HG03378 (cell line): Measurements from ENCODE around the gene TAOK2.
"Not testable (repeated sequence)": the region's sequence is repeated elsewhere in the genome, so short reads cannot be mapped to it uniquely, and the experiment has no call there.

Source experiments
- ATAC-seq: cut with Tn5 transposase; IDR thresholded peaks from one replicate; pipeline ENCODE4 v1.9.1; 2021; ENCODE audit warnings: mild to moderate bottlenecking, moderate library complexity; ENCODE audit not compliant: unreplicated experiment

Gene TAOK2

GRCh38 chr16:29973384-29974246 lies at the start of gene TAOK2:
TAOK2 (plus strand) TSS chr16:29973868; CDS start chr16:29977773, 3,905 bp downstream.
- ATAC-seq: peak; percentile 76

- ATAC-seq: no peak
Measured at GRCh38 chr16:29925105-29925756, 48.4 kb upstream of the TAOK2 start.

GRCh38 chr16:29925781-29926710 lies 47.6 kb upstream of the TAOK2 start, which contains the start of gene KCTD13:
KCTD13 (minus strand) TSS chr16:29926226; CDS start chr16:29926033, 193 bp downstream.
- ATAC-seq: peak; percentile 61

GRCh38 chr16:29926711-29927052 lies 47.0 kb upstream of the TAOK2 start:
- ATAC-seq: peak; percentile 20

GRCh38 chr16:29927070-29927905 lies 46.4 kb upstream of the TAOK2 start:
- no peak for ATAC-seq

GRCh38 chr16:29931750-29932149 lies 41.9 kb upstream of the TAOK2 start:
- ATAC-seq: not testable (repeated sequence)

- ATAC-seq: no peak
Measured at GRCh38 chr16:29940656-29941055, 33.0 kb upstream of the TAOK2 start.

GRCh38 chr16:29943846-29944799 lies 29.5 kb upstream of the TAOK2 start:
- no peak for ATAC-seq

- no peak for ATAC-seq
Measured at GRCh38 chr16:29947897-29948296, 25.8 kb upstream of the TAOK2 start.

GRCh38 chr16:29950806-29951461 lies 22.7 kb upstream of the TAOK2 start:
- no peak for ATAC-seq

- ATAC-seq: no peak
Measured at GRCh38 chr16:29951625-29952365, 21.9 kb upstream of the TAOK2 start.

- ATAC-seq: no peak
Measured at GRCh38 chr16:29958756-29959155, 14.9 kb upstream of the TAOK2 start.

GRCh38 chr16:29959293-29959692 lies 14.4 kb upstream of the TAOK2 start:
- no peak for ATAC-seq

- not testable (repeated sequence) for ATAC-seq
Measured at GRCh38 chr16:29959821-29960220, 13.8 kb upstream of the TAOK2 start.

- no peak for ATAC-seq
Measured at GRCh38 chr16:29961127-29961478, 12.6 kb upstream of the TAOK2 start.

GRCh38 chr16:29961479-29962343 lies 12.0 kb upstream of the TAOK2 start, which contains the start of gene TMEM219:
TMEM219 (plus strand) TSS chr16:29962079; CDS start chr16:29963144, 1,065 bp downstream.
- ATAC-seq: peak; percentile 61
